Activated CD4-positive, alpha-beta memory T cell treated with anti-CD3 and anti-CD28 coated beads for 36 hours (primary cell): ENCODE results near the gene MAML3. TPM values are rescaled to one million over a fixed set of nuclear protein-coding genes. Genes with fewer than 3 reads are reported as not detected.

Experiments used
- CTCF ChIA-PET: fragments of 350-600 bp; sonication (Branson Sonifier 250); formaldehyde crosslinking; loops from one replicate; lab custom pipeline; 2021; ENCODE audit warnings: antibody characterized with exemption, inconsistent platforms; lab: Charles Lee
- POLR2A ChIA-PET: fragments of 350-600 bp; sonication (Branson Sonifier 250); formaldehyde crosslinking; loops from one replicate; lab custom pipeline; 2021; ENCODE audit warnings: antibody characterized with exemption; lab: Charles Lee
- DNase-seq: peaks from one replicate; pipeline ENCODE4 v3.0.0-alpha.2; 2020
- H3K27ac Mint-ChIP-seq: one replicate; pipeline ENCODE4 v1.8.0; 2021; ENCODE audit warnings: mixed read lengths
- H3K27me3 Mint-ChIP-seq: one replicate; pipeline ENCODE4 v1.8.0; 2021; ENCODE audit warnings: mixed read lengths
- H3K36me3 Mint-ChIP-seq: one replicate; pipeline ENCODE4 v1.8.0; 2021; ENCODE audit warnings: mixed read lengths
- H3K4me1 Mint-ChIP-seq: one replicate; pipeline ENCODE4 v1.8.0; 2021; ENCODE audit warnings: low read depth, mixed read lengths
- H3K4me3 Mint-ChIP-seq: one replicate; pipeline ENCODE4 v1.8.0; 2021; ENCODE audit warnings: mild to moderate bottlenecking, mixed read lengths
- H3K9me3 Mint-ChIP-seq: one replicate; pipeline ENCODE4 v1.8.0; 2021; ENCODE audit warnings: mixed read lengths
- intact Hi-C: fragments of 100-400 bp; cut with micrococcal nuclease; formaldehyde crosslinking; loops from one replicate; pipeline ENCODE4 v1.15.1; 2023
- total RNA-seq, 2 experiments: library from RNA; stranded (reverse); gene quantifications; one replicate each; pipeline ENCODE4 v1.2.3, GENCODE V29; 2021

The MAML3 gene
- total RNA-seq, 2 experiments from 2014 or later = 0.51 to 0.76 TPM

- ChIA-PET POLR2A (interaction anchor here (1.1 kb wide), 1 partner anchor 57 kb away, joined by 3 read pairs; no protein-coding TSS in a partner anchor), CTCF (interaction anchor here (0.6 to 2.3 kb wide), 3 partner anchors 57 to 103 kb away, joined by 3 to 6 read pairs (median 3); no protein-coding TSS in a partner anchor)
- Mint-ChIP-seq H3K36me3 (no peaks in the 10 kb centered on the region), H3K27me3 (peaks cover 28% of the 10 kb centered on the region), H3K4me1 (peaks cover 45% of the 10 kb centered on the region), H3K27ac (peak overlapping the region; percentile 23), H3K9me3 (no peaks in the 10 kb centered on the region), H3K4me3 (peak overlapping the region; percentile 78)
- peak; percentile 51 for DNase-seq
- intact Hi-C loops = loop anchor here (1.0 to 5.0 kb wide), 8 partner anchors 57 to 1071 kb away; partner anchors contain the start of genes ELF2, NAA15, NDUFC1 and SCOC
Measured at GRCh38 chr4:140152751-140153418, 1.1 kb downstream of the MAML3 start.

GRCh38 chr4:140152013-140152703, 1.8 kb downstream of the MAML3 start:
- ChIA-PET CTCF (interaction anchor here (0.6 to 2.3 kb wide), 2 partner anchors 56 to 102 kb away, joined by 3 to 6 read pairs; no protein-coding TSS in a partner anchor), POLR2A (interaction anchor here (1.2 kb wide), 1 partner anchor 91 kb away, joined by 3 read pairs; no protein-coding TSS in a partner anchor)
- Mint-ChIP-seq H3K9me3 (no peaks in the 10 kb centered on the region), H3K36me3 (no peaks in the 10 kb centered on the region), H3K4me3 (peak overlapping the region; percentile 78), H3K4me1 (peaks cover 41% of the 10 kb centered on the region), H3K27ac (peak overlapping the region; percentile 49), H3K27me3 (peaks cover 28% of the 10 kb centered on the region)
- peak; percentile 77 for DNase-seq
- intact Hi-C loops = loop anchor here (1.0 to 5.0 kb wide), 8 partner anchors 56 to 1070 kb away; partner anchors contain the start of genes ELF2, NAA15, NDUFC1 and SCOC

- H3K27me3 Mint-ChIP-seq = peaks cover 28% of the 10 kb centered on the region
- peak; percentile 63 for DNase-seq
- H3K4me3 Mint-ChIP-seq = peak overlapping the region; percentile 78
- peaks cover 36% of the 10 kb centered on the region for H3K4me1 Mint-ChIP-seq
- intact Hi-C loops = loop anchor here (1.0 to 5.0 kb wide), 9 partner anchors 55 to 1069 kb away; partner anchors contain the start of genes ELF2, NAA15, NDUFC1 and SCOC
- H3K27ac Mint-ChIP-seq = peak overlapping the region; percentile 49
- ChIA-PET POLR2A (interaction anchor here (1.2 kb wide), 1 partner anchor 90 kb away, joined by 3 read pairs; no protein-coding TSS in a partner anchor), CTCF (no interaction called here)
- no peaks in the 10 kb centered on the region for H3K9me3 Mint-ChIP-seq
- no peaks in the 10 kb centered on the region for H3K36me3 Mint-ChIP-seq
Measured at GRCh38 chr4:140151699-140152012, 2.3 kb downstream of the MAML3 start.

- ChIA-PET POLR2A (interaction anchor here (1.2 to 1.3 kb wide), 2 partner anchors 55 to 90 kb away, joined by 3 to 5 read pairs; no protein-coding TSS in a partner anchor), CTCF (interaction anchor here (0.6 to 1.2 kb wide), 3 partner anchors 99 to 104 kb away, joined by 3 to 5 read pairs (median 3); no protein-coding TSS in a partner anchor)
- peaks cover 28% of the 10 kb centered on the region for H3K27me3 Mint-ChIP-seq
- intact Hi-C loops = loop anchor here (1.0 to 5.0 kb wide), 10 partner anchors 35 to 1069 kb away; partner anchors contain the start of genes ELF2, NAA15, NDUFC1 and SCOC
- peak overlapping the region; percentile 64 for H3K27ac Mint-ChIP-seq
- H3K36me3 Mint-ChIP-seq = no peaks in the 10 kb centered on the region
- peak overlapping the region; percentile 78 for H3K4me3 Mint-ChIP-seq
- DNase-seq = peak; percentile 50
- no peaks in the 10 kb centered on the region for H3K9me3 Mint-ChIP-seq
- H3K4me1 Mint-ChIP-seq = peaks cover 31% of the 10 kb centered on the region
Measured at GRCh38 chr4:140150886-140151698, 2.9 kb downstream of the MAML3 start.

GRCh38 chr4:140150636-140150885, 3.4 kb downstream of the MAML3 start:
- DNase-seq = peak; percentile 76
- H3K27me3 Mint-ChIP-seq = peaks cover 28% of the 10 kb centered on the region
- H3K4me3 Mint-ChIP-seq = peak overlapping the region; percentile 78
- ChIA-PET POLR2A (interaction anchor here (1.3 kb wide), 1 partner anchor 55 kb away, joined by 5 read pairs; no protein-coding TSS in a partner anchor), CTCF (interaction anchor here (0.6 to 1.2 kb wide), 3 partner anchors 98 to 104 kb away, joined by 3 to 5 read pairs (median 3); no protein-coding TSS in a partner anchor)
- H3K27ac Mint-ChIP-seq = peak overlapping the region; percentile 64
- no peaks in the 10 kb centered on the region for H3K9me3 Mint-ChIP-seq
- no peaks in the 10 kb centered on the region for H3K36me3 Mint-ChIP-seq
- peaks cover 27% of the 10 kb centered on the region for H3K4me1 Mint-ChIP-seq
- intact Hi-C loops = loop anchor here (1.0 to 5.0 kb wide), 10 partner anchors 34 to 1068 kb away; partner anchors contain the start of genes ELF2, NAA15, NDUFC1 and SCOC

GRCh38 chr4:140149846-140150635, 3.9 kb downstream of the MAML3 start:
- Mint-ChIP-seq H3K4me1 (peaks cover 25% of the 10 kb centered on the region), H3K4me3 (peak overlapping the region; percentile 78), H3K27ac (peak overlapping the region; percentile 64), H3K36me3 (no peaks in the 10 kb centered on the region), H3K27me3 (peaks cover 27% of the 10 kb centered on the region), H3K9me3 (no peaks in the 10 kb centered on the region)
- ChIA-PET CTCF (interaction anchor here (0.6 to 1.2 kb wide), 3 partner anchors 97 to 105 kb away, joined by 3 to 5 read pairs (median 3); no protein-coding TSS in a partner anchor), POLR2A (interaction anchor here (1.3 kb wide), 1 partner anchor 54 kb away, joined by 5 read pairs; no protein-coding TSS in a partner anchor)
- intact Hi-C loops = loop anchor here (1.0 to 5.0 kb wide), 10 partner anchors 34 to 1068 kb away; partner anchors contain the start of genes ELF2, NAA15, NDUFC1 and SCOC
- peak; percentile 70 for DNase-seq

- Mint-ChIP-seq H3K27ac (no peak overlapping the region), H3K4me1 (no peaks in the 10 kb centered on the region), H3K4me3 (no peak overlapping the region), H3K36me3 (no peaks in the 10 kb centered on the region), H3K9me3 (no peaks in the 10 kb centered on the region), H3K27me3 (peaks cover 11% of the 10 kb centered on the region)
- CTCF ChIA-PET = no interaction called here
- intact Hi-C loops = no loop called here
- POLR2A ChIA-PET = no interaction called here
- no peak for DNase-seq
Measured at GRCh38 chr4:140144050-140144449, 9.9 kb downstream of the MAML3 start.

GRCh38 chr4:140141210-140141835, 12.7 kb downstream of the MAML3 start:
- no peak overlapping the region for H3K4me3 Mint-ChIP-seq
- no peaks in the 10 kb centered on the region for H3K9me3 Mint-ChIP-seq
- no peak overlapping the region for H3K27ac Mint-ChIP-seq
- no peak for DNase-seq
- ChIA-PET CTCF (interaction anchor here (1.3 kb wide), 1 partner anchor 112 kb away, joined by 3 read pairs; no protein-coding TSS in a partner anchor), POLR2A (no interaction called here)
- H3K4me1 Mint-ChIP-seq = peaks cover 7% of the 10 kb centered on the region
- intact Hi-C loops = no loop called here
- peaks cover 3% of the 10 kb centered on the region for H3K27me3 Mint-ChIP-seq
- no peaks in the 10 kb centered on the region for H3K36me3 Mint-ChIP-seq

GRCh38 chr4:140140566-140140965, 13.4 kb downstream of the MAML3 start:
- ChIA-PET POLR2A (no interaction called here), CTCF (interaction anchor here (0.7 kb wide), 1 partner anchor 46 kb away, joined by 3 read pairs; no protein-coding TSS in a partner anchor)
- intact Hi-C loops = no loop called here
- no peaks in the 10 kb centered on the region for H3K9me3 Mint-ChIP-seq
- H3K27ac Mint-ChIP-seq = no peak overlapping the region
- peaks cover 3% of the 10 kb centered on the region for H3K27me3 Mint-ChIP-seq
- no peak overlapping the region for H3K4me3 Mint-ChIP-seq
- peaks cover 7% of the 10 kb centered on the region for H3K4me1 Mint-ChIP-seq
- H3K36me3 Mint-ChIP-seq = no peaks in the 10 kb centered on the region
- DNase-seq = no peak

GRCh38 chr4:140138428-140138827, 15.6 kb downstream of the MAML3 start:
- H3K4me3 Mint-ChIP-seq = no peak overlapping the region
- H3K27ac Mint-ChIP-seq = no peak overlapping the region
- no peak for DNase-seq
- H3K4me1 Mint-ChIP-seq = peaks cover 7% of the 10 kb centered on the region
- no peaks in the 10 kb centered on the region for H3K9me3 Mint-ChIP-seq
- peaks cover 6% of the 10 kb centered on the region for H3K27me3 Mint-ChIP-seq
- intact Hi-C loops = no loop called here
- no peaks in the 10 kb centered on the region for H3K36me3 Mint-ChIP-seq
- ChIA-PET POLR2A (no interaction called here), CTCF (no interaction called here)
